ENCODE results near the gene CACNA1C.

CACNA1C gene

DNA sequence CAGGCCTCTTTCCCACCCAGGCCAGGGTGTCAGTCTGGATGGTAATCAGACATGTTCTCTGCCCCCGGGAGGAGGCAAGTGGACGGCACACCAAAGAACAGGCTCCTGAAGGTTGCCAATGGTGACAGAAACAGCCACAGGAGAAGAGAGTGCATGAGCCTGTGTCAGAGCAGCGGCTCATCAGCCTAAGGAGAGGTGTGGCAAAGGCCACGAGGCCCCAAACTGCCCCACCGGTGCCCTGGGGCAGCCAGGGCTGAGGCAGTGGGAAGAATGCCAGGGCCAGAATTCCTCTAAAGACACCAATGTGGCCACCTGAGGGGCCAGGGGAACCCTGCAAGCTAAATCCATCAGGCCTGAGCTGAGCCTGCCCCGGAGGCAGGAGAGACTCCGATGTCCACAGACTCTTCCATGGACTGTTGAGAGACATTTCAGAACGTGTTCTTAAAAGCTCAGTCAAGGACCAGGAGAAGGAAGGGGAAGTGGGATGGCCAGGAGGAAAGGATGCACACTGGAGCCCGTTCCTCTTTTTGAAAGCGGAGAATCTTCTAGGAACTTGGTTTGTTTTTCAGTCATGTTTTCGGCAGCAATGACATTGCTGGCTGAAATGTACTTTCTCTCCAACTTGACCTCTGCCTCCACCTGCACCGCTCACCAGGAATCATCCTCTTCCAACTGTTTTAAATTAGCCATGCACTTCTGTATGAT is 565.7 kb downstream of the CACNA1C start:
- H3K36me3 ChIP-seq: no peaks in the 10 kb centered on the region
- no peaks in the 10 kb centered on the region for H3K4me1 ChIP-seq
- no peak overlapping the region for H3K4me3 ChIP-seq (ENCODE audit: low read depth, low read length)
- peaks cover 27% of the 10 kb centered on the region for H3K27me3 ChIP-seq
- TF ChIP-seq, protein P1, sequence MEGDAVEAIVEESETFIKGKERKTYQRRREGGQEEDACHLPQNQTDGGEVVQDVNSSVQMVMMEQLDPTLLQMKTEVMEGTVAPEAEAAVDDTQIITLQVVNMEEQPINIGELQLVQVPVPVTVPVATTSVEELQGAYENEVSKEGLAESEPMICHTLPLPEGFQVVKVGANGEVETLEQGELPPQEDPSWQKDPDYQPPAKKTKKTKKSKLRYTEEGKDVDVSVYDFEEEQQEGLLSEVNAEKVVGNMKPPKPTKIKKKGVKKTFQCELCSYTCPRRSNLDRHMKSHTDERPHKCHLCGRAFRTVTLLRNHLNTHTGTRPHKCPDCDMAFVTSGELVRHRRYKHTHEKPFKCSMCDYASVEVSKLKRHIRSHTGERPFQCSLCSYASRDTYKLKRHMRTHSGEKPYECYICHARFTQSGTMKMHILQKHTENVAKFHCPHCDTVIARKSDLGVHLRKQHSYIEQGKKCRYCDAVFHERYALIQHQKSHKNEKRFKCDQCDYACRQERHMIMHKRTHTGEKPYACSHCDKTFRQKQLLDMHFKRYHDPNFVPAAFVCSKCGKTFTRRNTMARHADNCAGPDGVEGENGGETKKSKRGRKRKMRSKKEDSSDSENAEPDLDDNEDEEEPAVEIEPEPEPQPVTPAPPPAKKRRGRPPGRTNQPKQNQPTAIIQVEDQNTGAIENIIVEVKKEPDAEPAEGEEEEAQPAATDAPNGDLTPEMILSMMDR (IDR thresholded peaks at IDR 0.05; ENCODE audit: low read depth, low read length): no peak
- H3K9me3 ChIP-seq: no peaks in the 10 kb centered on the region; the same call in 1 of the 2 replicates
- no peak for DNase-seq

DNA sequence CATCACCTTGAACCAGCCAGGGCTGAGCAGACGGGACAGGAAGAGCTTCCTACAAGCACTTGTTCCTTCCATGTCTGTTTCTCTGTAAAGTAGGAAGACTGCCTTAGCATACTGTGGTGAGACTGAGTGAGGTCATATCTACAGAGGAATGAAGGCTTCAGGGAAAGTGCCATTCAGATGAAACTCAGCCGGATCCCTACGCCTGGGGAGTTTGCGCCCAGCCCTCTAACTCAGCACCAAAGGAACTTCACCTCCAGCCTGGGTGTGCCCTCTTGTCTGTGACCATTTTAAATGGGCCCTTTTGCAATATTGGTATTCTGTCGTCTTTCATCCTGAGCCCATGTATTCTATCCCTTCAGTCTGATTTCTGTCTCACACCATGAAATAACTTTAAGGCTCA is 566.3 kb downstream of the CACNA1C start:
- no peak overlapping the region for H3K4me3 ChIP-seq (ENCODE audit: low read depth, low read length)
- H3K9me3 ChIP-seq: no peaks in the 10 kb centered on the region
- TF ChIP-seq, protein P1 (IDR thresholded peaks at IDR 0.05; ENCODE audit: low read depth, low read length): no peak
- H3K4me1 ChIP-seq: no peaks in the 10 kb centered on the region
- no peak for DNase-seq
- H3K27me3 ChIP-seq: peaks cover 24% of the 10 kb centered on the region
- no peaks in the 10 kb centered on the region for H3K36me3 ChIP-seq

DNA sequence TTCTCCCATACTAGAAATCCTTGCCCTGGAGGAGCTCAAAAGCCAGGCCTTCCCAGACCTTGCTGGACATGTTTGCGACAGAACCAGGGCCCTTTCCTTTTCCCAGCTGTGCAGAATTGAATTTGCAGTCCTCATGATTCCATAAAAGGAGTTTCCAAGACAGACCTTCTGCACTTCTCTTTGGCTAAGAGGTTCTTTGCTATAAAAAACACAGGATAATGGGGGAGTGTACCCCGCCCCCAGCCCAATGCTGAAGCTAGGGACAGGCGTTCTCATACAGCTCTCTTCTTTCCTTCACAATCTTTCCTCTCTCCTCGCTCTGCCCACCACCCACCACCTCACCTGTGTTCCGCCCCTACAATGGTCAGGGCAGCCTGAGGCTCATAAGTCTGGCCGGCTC is 569.7 kb downstream of the CACNA1C start:
- no peaks in the 10 kb centered on the region for H3K36me3 ChIP-seq
- peaks cover 41% of the 10 kb centered on the region for H3K27me3 ChIP-seq

DNA sequence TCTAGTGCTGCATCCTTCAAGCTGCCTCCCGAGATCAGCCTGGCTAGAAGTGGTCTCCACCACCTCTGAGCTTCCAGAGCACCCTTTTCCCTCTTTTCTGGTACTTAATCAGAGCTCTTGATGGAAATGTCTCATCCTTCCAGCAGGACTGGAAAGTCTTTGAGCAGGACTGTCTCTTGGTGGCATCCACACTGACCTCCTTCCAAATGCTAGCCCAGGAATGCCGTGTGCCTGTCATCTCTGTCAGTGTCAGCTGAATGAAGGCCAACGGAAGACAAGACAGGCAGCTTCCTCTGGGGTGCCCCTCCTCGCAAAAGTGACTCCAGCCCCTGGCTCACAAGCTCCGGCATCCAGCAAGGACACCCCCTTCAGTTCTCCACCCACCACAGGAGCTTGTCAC is 570.7 kb downstream of the CACNA1C start:
- TF ChIP-seq, protein P1 (IDR thresholded peaks at IDR 0.05; ENCODE audit: low read depth, low read length): no peak
- H3K4me1 ChIP-seq: no peaks in the 10 kb centered on the region
- H3K36me3 ChIP-seq: no peaks in the 10 kb centered on the region
- no peak overlapping the region for H3K4me3 ChIP-seq (ENCODE audit: low read depth, low read length)
- DNase-seq: no peak
- H3K27me3 ChIP-seq: peaks cover 39% of the 10 kb centered on the region
- no peaks in the 10 kb centered on the region for H3K9me3 ChIP-seq

More for the DNA sequence above, 569.7 kb downstream of the CACNA1C start:
- DNase-seq: no peak
- TF ChIP-seq, protein P1 (IDR thresholded peaks at IDR 0.05; ENCODE audit: low read depth, low read length): no peak
- H3K9me3 ChIP-seq: no peaks in the 10 kb centered on the region
- H3K4me1 ChIP-seq: no peaks in the 10 kb centered on the region
- H3K4me3 ChIP-seq (ENCODE audit: low read depth, low read length): no peak overlapping the region

DNA sequence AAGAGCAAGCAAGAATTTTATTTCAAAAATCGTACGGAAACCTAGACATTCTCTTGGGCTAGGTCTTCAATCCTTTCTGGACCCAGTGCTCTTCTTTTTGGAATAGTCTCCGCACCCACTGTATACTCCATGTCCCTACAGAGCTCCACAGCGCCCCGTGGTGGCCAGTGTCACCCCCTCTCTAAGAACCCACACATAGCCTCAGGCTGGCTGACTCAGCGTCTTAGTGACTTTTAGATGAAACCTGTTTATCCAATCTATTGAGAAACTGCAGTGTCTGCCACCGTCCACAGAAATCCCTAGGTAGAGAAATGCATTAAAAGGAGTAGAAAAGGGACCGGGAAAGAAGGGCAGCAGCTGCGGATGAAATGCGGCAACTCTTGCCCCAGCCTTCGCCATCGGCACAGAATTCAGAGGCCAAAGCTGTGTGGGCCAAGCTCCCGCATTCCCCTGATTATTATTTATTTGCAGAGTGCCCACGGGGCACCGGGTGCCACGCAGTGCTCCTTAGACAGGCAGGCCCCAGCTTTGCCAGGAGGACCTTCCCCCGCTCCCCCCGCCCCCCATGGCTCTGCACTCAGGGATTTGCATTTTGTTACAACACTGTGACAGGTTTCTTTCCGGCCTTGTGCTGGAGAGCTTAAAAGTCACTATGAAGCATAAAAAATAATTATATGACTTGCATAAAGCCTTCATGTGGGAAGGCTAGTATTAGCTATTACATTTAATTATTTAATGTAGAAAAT is 571.9 kb downstream of the CACNA1C start:
- DNase-seq: peak; percentile 50
- Histone ChIP-seq H3K36me3 (no peaks in the 10 kb centered on the region), H3K4me1 (no peaks in the 10 kb centered on the region), H3K27me3 (peaks cover 42% of the 10 kb centered on the region), H3K4me3 (ENCODE audit: low read depth, low read length) (no peak overlapping the region), H3K9me3 (no peaks in the 10 kb centered on the region)
- TF ChIP-seq, protein P1 (IDR thresholded peaks at IDR 0.05; ENCODE audit: low read depth, low read length): peak; percentile 37

DNA sequence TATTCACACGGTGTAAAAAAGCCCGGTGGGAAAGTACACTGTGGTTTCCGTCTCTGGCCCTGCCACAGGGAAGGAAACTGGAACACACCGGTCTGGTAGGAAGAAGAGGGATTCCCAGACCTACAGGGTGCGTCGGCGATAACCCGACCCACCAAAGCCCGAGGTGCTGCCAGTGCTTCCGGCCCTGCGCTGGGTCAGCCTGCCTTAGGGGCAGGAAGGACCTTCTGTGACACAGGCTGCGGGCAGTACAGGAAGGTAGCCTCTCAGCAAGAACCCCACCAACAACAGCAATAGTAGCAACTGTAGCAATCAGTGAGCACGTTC is 572.5 kb downstream of the CACNA1C start:
- Histone ChIP-seq H3K4me3 (ENCODE audit: low read depth, low read length) (no peak overlapping the region), H3K9me3 (no peaks in the 10 kb centered on the region), H3K36me3 (no peaks in the 10 kb centered on the region), H3K4me1 (no peaks in the 10 kb centered on the region), H3K27me3 (peaks cover 46% of the 10 kb centered on the region)
- TF ChIP-seq, protein P1 (IDR thresholded peaks at IDR 0.05; ENCODE audit: low read depth, low read length): no peak
- no peak for DNase-seq
